ENCODE results near the gene MYO18B. TPM values are rescaled to one million over a fixed set of nuclear protein-coding genes. Genes with fewer than 3 reads are reported as not detected.

MYO18B gene
- total and polyA plus RNA-seq, 8 donors: 0.05 to 0.47 (median 0.14) TPM

DNA sequence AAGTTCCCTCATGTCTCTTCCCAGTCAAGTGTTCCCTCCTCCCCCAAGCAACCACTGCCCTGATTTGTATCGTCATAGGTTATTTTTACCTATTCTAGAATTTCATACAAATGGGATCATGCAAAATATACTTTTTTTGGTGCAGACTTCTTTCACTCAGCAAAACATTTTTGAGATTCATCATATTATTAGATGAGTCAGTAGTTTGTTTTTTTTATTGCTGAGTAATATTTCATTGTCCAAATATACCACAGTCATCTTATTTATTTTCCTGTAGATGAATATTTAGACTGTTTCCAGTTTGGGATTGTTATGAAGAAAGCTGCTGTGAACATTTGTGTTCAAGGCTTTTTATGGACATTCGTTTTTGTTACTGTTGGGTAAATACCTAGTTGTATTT is 301.0 kb downstream of the MYO18B start:
- WGBS, 2 donors: 57 to 67% methylated on average over 2 of the region's 2 CpGs
- FAIRE-seq (no peak), DNase-seq (no peak), ATAC-seq (no peak)
- intact Hi-C loops (cut with DNase I): no loop called here
- no peaks in the 10 kb centered on the region for H3K36me3 ChIP-seq
- no peaks in the 10 kb centered on the region for H3K4me1 ChIP-seq
- H3K9me3 ChIP-seq: no peaks in the 10 kb centered on the region
- H3K4me3 ChIP-seq: no peak overlapping the region
- H3K27ac ChIP-seq: no peak overlapping the region
- TF ChIP-seq, protein P1, sequence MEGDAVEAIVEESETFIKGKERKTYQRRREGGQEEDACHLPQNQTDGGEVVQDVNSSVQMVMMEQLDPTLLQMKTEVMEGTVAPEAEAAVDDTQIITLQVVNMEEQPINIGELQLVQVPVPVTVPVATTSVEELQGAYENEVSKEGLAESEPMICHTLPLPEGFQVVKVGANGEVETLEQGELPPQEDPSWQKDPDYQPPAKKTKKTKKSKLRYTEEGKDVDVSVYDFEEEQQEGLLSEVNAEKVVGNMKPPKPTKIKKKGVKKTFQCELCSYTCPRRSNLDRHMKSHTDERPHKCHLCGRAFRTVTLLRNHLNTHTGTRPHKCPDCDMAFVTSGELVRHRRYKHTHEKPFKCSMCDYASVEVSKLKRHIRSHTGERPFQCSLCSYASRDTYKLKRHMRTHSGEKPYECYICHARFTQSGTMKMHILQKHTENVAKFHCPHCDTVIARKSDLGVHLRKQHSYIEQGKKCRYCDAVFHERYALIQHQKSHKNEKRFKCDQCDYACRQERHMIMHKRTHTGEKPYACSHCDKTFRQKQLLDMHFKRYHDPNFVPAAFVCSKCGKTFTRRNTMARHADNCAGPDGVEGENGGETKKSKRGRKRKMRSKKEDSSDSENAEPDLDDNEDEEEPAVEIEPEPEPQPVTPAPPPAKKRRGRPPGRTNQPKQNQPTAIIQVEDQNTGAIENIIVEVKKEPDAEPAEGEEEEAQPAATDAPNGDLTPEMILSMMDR (IDR thresholded peaks at IDR 0.05): no peak
- H3K27me3 ChIP-seq: peaks cover 0 to 6% (median 0%) of the 10 kb centered on the region in 4 donors

DNA sequence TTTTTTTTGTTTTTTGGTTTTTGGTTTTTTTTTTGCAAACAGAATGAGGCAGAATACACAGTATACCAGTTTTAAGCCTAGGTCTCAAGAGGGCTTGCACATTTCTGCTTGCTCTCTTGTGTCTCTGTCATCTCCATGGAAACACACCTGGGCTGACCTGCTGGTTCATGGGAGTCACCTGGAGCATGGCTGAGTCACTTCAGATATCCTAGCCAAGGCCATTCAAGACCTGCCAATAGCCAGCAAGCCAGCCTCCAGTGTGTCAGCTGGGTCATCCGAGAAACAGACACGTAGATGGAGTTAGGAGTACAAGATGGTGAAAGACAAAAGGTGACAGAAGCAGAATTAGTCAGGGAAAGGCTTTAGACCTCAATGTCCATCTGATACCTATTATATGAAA is 303.1 kb downstream of the MYO18B start:
- no peak for FAIRE-seq
- Histone ChIP-seq H3K9me3 (no peaks in the 10 kb centered on the region), H3K4me1 (no peaks in the 10 kb centered on the region), H3K4me3 (no peak overlapping the region), H3K36me3 (no peaks in the 10 kb centered on the region), H3K27ac (no peak overlapping the region), H3K27me3 (peaks cover 0 to 6% (median 0%) of the 10 kb centered on the region in 4 donors)
- DNase-seq: peak in 3 of 6 donors; percentile 17 to 31 (median 23)
- intact Hi-C loops (cut with DNase I): no loop called here
- ATAC-seq: peak; percentile 44 to 73 (median 54)
- WGBS, 2 donors: 50 to 54% methylated on average over 2 of the region's 2 CpGs
- TF ChIP-seq, protein P1 (IDR thresholded peaks at IDR 0.05): no peak

DNA sequence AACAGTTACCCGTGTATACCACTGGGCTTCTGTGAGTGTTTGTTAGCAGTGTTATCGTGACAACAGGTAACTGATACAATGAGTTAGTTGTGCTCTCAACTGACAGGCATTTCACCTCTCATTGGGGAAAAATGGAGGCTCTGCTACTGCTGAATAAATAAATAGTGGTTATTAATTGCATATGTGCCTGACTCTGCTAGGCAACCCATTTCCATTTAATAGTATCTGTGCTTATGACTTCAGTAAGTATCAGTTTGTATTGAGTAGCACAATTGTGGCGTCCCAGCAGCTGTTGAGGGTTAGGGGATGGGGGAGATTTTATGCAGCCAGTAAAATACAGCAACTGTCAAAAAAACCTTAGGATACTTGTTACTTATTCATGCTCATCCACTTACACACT is 303.9 kb downstream of the MYO18B start:
- TF ChIP-seq, protein P1 (IDR thresholded peaks at IDR 0.05): no peak
- H3K9me3 ChIP-seq: no peaks in the 10 kb centered on the region
- no peaks in the 10 kb centered on the region for H3K4me1 ChIP-seq
- DNase-seq (no peak), ATAC-seq (peak in 3 of 4 donors; percentile 26 to 86 (median 64)), FAIRE-seq (no peak)
- H3K27ac ChIP-seq: peak overlapping the region in 1 of 4 donors; percentile 8
- peaks cover 0 to 6% (median 0%) of the 10 kb centered on the region in 4 donors for H3K27me3 ChIP-seq
- intact Hi-C loops (cut with DNase I): no loop called here
- H3K36me3 ChIP-seq: no peaks in the 10 kb centered on the region
- H3K4me3 ChIP-seq: no peak overlapping the region
- 16 to 25% methylated on average over 3 of the region's 3 CpGs for WGBS, 2 donors

DNA sequence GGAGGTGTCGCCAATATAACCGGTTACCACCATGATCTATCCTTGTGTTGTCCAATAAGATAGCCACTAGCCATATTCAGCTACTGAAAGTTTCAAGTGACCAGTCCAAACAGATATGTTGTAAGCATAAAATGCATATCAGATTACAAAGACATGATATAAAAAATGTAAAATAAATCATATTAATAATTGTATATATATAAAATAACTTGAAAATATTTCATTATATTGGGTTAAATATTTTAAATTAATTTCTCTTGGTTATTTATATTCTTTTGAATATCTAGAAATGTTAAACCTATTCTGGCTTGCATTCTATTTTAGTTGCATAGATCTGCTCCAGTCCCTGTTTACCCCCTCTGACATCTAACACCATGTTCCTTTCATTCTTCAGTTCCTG is 305.5 kb downstream of the MYO18B start:
- no peak for DNase-seq
- H3K27me3 ChIP-seq: peaks cover 0 to 6% (median 0%) of the 10 kb centered on the region in 4 donors
- ATAC-seq: no peak

DNA sequence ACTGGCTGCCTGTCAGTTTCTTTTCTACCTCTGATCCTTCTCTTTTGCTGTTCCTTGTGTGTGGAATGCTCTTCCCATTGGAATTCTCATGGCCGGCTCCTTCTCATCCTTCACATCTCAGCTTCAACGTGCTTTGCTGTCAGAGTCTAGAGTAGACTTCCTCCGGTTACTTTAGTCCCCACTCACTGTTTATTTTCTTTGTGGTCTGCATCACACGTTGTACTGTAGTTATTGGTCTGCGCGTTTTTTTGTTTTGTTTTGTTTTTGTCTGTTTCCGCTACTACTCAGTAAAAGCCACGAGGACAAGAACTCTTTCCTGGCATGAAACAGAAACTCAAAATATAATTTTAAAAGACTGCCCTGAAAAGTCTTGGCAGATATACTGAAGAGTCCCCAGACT is 305.9 kb downstream of the MYO18B start:
- no peaks in the 10 kb centered on the region for H3K36me3 ChIP-seq
- FAIRE-seq (no peak), DNase-seq (no peak), ATAC-seq (no peak)
- 68 to 77% methylated on average over 8 of the region's 8 CpGs for WGBS, 2 donors
- TF ChIP-seq, protein P1 (IDR thresholded peaks at IDR 0.05): no peak
- no peak overlapping the region for H3K27ac ChIP-seq
- peaks cover 0 to 6% (median 0%) of the 10 kb centered on the region in 4 donors for H3K27me3 ChIP-seq
- no peaks in the 10 kb centered on the region for H3K4me1 ChIP-seq
- H3K4me3 ChIP-seq: no peak overlapping the region
- no peaks in the 10 kb centered on the region for H3K9me3 ChIP-seq
- intact Hi-C loops (cut with DNase I): no loop called here

More for the DNA sequence above, 305.5 kb downstream of the MYO18B start:
- no peaks in the 10 kb centered on the region for H3K36me3 ChIP-seq
- H3K27ac ChIP-seq: no peak overlapping the region
- H3K4me3 ChIP-seq: no peak overlapping the region
- WGBS, 2 donors: 85 to 93% methylated on average over 2 of the region's 2 CpGs
- no peaks in the 10 kb centered on the region for H3K4me1 ChIP-seq
- TF ChIP-seq, protein P1 (IDR thresholded peaks at IDR 0.05): no peak
- peak; percentile 20 for FAIRE-seq
- intact Hi-C loops (cut with DNase I): no loop called here
- no peaks in the 10 kb centered on the region for H3K9me3 ChIP-seq
